Transverse colon (tissue), 4 donors: Measurements from ENCODE around the gene MSRB2. TPM values are rescaled to one million over a fixed set of nuclear protein-coding genes. Genes with fewer than 3 reads are reported as not detected.

Experiments used
- DNase-seq: peaks from one replicate; pipeline ENCODE4 v3.0.0-alpha.2; 2019
- H3K27ac ChIP-seq, 4 donors: fragments of 200-600 bp; sonication (generic); 2 replicates each; pipeline ENCODE4 v1.5.1; 2016 to 2018; ENCODE audit warnings: inconsistent platforms in 4 of 4
- H3K27me3 ChIP-seq: fragments of 200-600 bp; sonication (generic); 2 replicates; pipeline ENCODE4 v1.5.1; 2017; ENCODE audit warnings: inconsistent platforms
- H3K36me3 ChIP-seq, 4 donors: fragments of 200-600 bp; sonication (generic); 2 replicates each; pipeline ENCODE4 v1.5.1; 2017 to 2019; ENCODE audit warnings: inconsistent platforms in 4 of 4
- H3K4me1 ChIP-seq, 4 donors: fragments of 200-600 bp; sonication (generic); 2 replicates each; pipeline ENCODE4 v1.5.1; 2017 to 2020; ENCODE audit warnings: inconsistent platforms in 4 of 4
- H3K4me3 ChIP-seq, 4 donors: fragments of 200-600 bp; sonication (generic); 1 replicate in 1 of 4; 2 replicates in 3 of 4; pipeline versions ENCODE4 v1.5.1 to v1.6.1; 2017 to 2019; ENCODE audit warnings: inconsistent platforms in 4 of 4
- H3K9me3 ChIP-seq, 2 donors: fragments of 200-600 bp; sonication (generic); 2 replicates each; pipeline ENCODE4 v1.5.1; 2017 to 2019; ENCODE audit warnings: inconsistent platforms in 2 of 2
- EP300 ChIP-seq: sonication (generic); formaldehyde crosslinking; IDR thresholded peaks from one replicate; pipeline ENCODE4 v1.6.1; 2017; ENCODE audit warnings: antibody characterized with exemption, low read depth
- POLR2A ChIP-seq: fragments of 450-650 bp; IDR thresholded peaks from one replicate; pipeline ENCODE4 v1.6.1; 2016; ENCODE audit warnings: antibody characterized with exemption, mild to moderate bottlenecking, moderate library complexity
- POLR2AphosphoS5 ChIP-seq, 3 donors: sonication (generic); formaldehyde crosslinking; IDR thresholded peaks; one replicate each; pipeline ENCODE4 v1.6.1; 2016; ENCODE audit warnings: antibody characterized with exemption in 3 of 3
- WGBS, 2 donors: methylation state at CpG; one replicate each; pipeline ENCODE4 v1.1.5; 2018; ENCODE audit warnings: low coverage in 1 of 2; 5-methylcytosine and 5-hydroxymethylcytosine counted together
- in situ Hi-C, 4 donors: fragments of 200-750 bp; cut with MboI; loops; one replicate each; pipeline versions ENCODE4 v1.15.0 to v1.15.1; 2017; ENCODE audit warnings: low sequenced_read_pairs in 3 of 4, low pct_ligation_motif_present in 1 of 4, low pct_unique_long_range_greater_than_20kb in 1 of 4
- intact Hi-C: fragments of 100-400 bp; cut with DNase I; formaldehyde crosslinking; loops from one replicate; pipeline ENCODE4 v1.15.1; 2023; ENCODE audit warnings: low total_unique reads
- total RNA-seq, 4 donors: library from RNA; depleted of rRNA; stranded (reverse); fragments of >200 nt; gene quantifications; one replicate each; pipeline ENCODE4 v1.1.0, GENCODE V29; 2016
- TF ChIP-seq, protein P1 (sequence below), 5 experiments: fragments of 200-600 bp in 3 of 5; fragments of 450-650 bp in 2 of 5; sonication (generic) in 3 of 5; IDR thresholded peaks; 1 replicate in 2 of 5; 2 replicates in 3 of 5; pipeline ENCODE4 v1.5.1; 2016 to 2017; ENCODE audit warnings: antibody characterized with exemption in 5 of 5, inconsistent platforms in 3 of 5, mild to moderate bottlenecking in 2 of 5, moderate library complexity in 1 of 5

Gene MSRB2
- total RNA-seq, 4 donors from 2014 or later: 7.5 to 29.1 (median 19.2) TPM

DNA sequence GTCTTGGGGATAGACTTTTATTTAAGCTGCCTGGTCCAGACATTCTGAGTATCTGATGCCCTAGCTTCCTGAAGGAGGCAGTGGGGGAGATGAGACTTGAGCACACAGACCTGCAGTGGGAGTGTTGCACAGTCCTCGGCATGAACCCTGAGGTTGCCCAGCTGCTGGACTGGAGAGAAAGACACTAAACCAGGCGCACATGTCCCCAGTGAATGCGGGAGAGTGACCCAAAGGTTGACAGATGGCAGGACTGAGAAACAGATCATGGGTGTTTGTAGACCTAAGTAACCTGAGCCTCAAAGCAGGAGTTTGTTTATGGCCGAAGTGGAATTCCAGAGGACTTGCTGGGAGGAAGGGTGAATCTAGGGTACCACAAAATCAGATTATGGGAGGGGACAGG, 15.7 kb upstream of the MSRB2 start:
- H3K4me3 ChIP-seq: no peak overlapping the region
- DNase-seq: no peak
- no peak overlapping the region for H3K27ac ChIP-seq
- peaks cover 10% of the 10 kb centered on the region for H3K27me3 ChIP-seq
- 88% methylated on average over 4 of the region's 4 CpGs; no CpG with 5 or more reads in 1 of the 2 donors for WGBS, 2 donors
- in situ Hi-C loops: no loop called here
- no peaks in the 10 kb centered on the region for H3K4me1 ChIP-seq
- intact Hi-C loops: no loop called here
- no peaks in the 10 kb centered on the region for H3K36me3 ChIP-seq
- TF ChIP-seq POLR2AphosphoS5 (IDR thresholded peaks at IDR 0.05): no peak
- TF ChIP-seq EP300: no peak
- no peak for TF ChIP-seq POLR2A
- TF ChIP-seq, protein P1, sequence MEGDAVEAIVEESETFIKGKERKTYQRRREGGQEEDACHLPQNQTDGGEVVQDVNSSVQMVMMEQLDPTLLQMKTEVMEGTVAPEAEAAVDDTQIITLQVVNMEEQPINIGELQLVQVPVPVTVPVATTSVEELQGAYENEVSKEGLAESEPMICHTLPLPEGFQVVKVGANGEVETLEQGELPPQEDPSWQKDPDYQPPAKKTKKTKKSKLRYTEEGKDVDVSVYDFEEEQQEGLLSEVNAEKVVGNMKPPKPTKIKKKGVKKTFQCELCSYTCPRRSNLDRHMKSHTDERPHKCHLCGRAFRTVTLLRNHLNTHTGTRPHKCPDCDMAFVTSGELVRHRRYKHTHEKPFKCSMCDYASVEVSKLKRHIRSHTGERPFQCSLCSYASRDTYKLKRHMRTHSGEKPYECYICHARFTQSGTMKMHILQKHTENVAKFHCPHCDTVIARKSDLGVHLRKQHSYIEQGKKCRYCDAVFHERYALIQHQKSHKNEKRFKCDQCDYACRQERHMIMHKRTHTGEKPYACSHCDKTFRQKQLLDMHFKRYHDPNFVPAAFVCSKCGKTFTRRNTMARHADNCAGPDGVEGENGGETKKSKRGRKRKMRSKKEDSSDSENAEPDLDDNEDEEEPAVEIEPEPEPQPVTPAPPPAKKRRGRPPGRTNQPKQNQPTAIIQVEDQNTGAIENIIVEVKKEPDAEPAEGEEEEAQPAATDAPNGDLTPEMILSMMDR (IDR thresholded peaks at IDR 0.05): no peak
- H3K9me3 ChIP-seq: no peaks in the 10 kb centered on the region

DNA sequence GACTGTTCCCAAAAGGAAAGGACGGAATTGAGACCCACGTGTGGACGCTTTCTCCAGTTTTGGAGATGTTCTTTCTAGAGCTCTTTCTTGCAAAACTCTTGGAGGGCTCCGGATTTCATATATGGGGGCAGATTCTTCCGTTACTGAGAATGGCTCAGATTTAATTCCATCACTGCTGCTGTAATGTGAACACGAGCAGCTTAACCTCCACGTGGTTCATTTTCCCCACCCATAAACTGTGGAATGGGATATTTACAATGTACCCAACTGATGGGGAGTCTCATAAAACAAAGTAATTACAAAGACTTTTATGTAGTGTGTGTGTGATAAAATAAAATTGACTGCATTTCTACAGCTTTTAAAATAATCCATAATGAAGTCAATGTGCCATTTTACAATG, 15.1 kb upstream of the MSRB2 start:
- Histone ChIP-seq H3K4me1 (no peaks in the 10 kb centered on the region), H3K27me3 (peaks cover 10% of the 10 kb centered on the region), H3K4me3 (no peak overlapping the region), H3K36me3 (no peaks in the 10 kb centered on the region), H3K27ac (no peak overlapping the region), H3K9me3 (no peaks in the 10 kb centered on the region)
- in situ Hi-C loops (no loop called here), intact Hi-C loops (no loop called here)
- 57 to 60% methylated on average over 7 of the region's 7 CpGs for WGBS, 2 donors
- TF ChIP-seq, protein P1 (IDR thresholded peaks at IDR 0.05): no peak
- TF ChIP-seq POLR2AphosphoS5 (IDR thresholded peaks at IDR 0.05) (no peak), POLR2A (no peak)
- DNase-seq: no peak

DNA sequence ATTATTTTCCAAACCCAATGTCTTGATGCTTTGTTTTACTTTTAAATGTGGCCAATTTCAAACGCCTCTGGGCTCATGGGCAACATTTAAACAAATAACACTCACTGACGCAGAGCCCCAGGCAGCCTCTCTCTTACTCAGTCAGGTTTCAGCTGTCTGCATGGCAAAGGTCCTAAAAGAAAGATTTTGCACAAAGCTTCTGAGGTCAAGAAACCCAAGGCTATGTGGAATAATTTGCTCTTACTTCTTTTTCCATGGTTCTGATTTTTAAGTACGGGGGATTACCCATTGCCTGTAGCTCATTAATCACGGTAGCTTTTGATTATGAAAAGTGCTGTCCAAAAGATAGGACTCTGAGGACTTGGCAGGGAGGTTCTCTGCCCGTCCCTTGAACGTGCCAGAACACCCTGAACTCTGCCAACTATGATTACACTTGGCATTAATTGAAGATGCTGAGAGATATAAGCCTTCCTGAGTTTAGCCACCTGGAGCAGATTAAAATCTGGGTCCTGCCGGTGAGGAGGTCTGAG, 14.1 kb upstream of the MSRB2 start:
- Histone ChIP-seq H3K27me3 (peaks cover 10% of the 10 kb centered on the region), H3K9me3 (no peaks in the 10 kb centered on the region), H3K4me1 (no peaks in the 10 kb centered on the region), H3K4me3 (no peak overlapping the region), H3K27ac (peak overlapping the region in 3 of 4 donors; percentile 24 to 49 (median 33)), H3K36me3 (no peaks in the 10 kb centered on the region)
- 46 to 47% methylated on average over 3 to 7 of the region's 7 CpGs for WGBS, 2 donors
- no peak for DNase-seq
- no peak for TF ChIP-seq POLR2AphosphoS5 (IDR thresholded peaks at IDR 0.05)
- TF ChIP-seq, protein P1 (IDR thresholded peaks at IDR 0.05): no peak
- TF ChIP-seq POLR2A: no peak
- TF ChIP-seq EP300: no peak
- intact Hi-C loops (no loop called here), in situ Hi-C loops (no loop called here)

DNA sequence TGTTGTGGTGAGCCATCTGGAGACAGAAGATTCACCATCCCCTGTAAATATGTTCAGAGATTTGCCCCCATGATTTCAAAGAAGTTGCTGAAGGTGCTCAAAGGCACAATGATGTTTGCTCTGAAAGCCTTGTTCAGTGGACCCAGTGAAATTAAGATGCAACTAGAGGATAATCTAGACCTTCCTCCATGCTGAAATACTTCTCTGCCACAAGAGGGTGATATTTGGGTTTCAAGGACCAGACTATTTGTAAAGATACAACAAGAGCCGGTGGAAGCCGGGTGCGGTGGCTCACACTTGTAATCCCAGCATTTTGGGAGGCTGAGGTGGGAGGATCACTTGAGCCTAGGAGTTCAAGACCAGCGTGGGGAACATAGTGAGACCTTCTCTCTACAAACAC, 13.5 kb upstream of the MSRB2 start:
- H3K27ac ChIP-seq: peak overlapping the region in 2 of 4 donors; percentile 24 to 49
- 64% methylated on average over 4 of the region's 4 CpGs; no CpG with 5 or more reads in 1 of the 2 donors for WGBS, 2 donors
- intact Hi-C loops: no loop called here
- no peak overlapping the region for H3K4me3 ChIP-seq
- H3K27me3 ChIP-seq: peaks cover 10% of the 10 kb centered on the region
- in situ Hi-C loops: no loop called here
- H3K36me3 ChIP-seq: no peaks in the 10 kb centered on the region
- no peaks in the 10 kb centered on the region for H3K9me3 ChIP-seq
- no peak for TF ChIP-seq POLR2AphosphoS5 (IDR thresholded peaks at IDR 0.05)
- TF ChIP-seq POLR2A: no peak
- TF ChIP-seq, protein P1 (IDR thresholded peaks at IDR 0.05): peak in 1 of 5 experiments; percentile 27
- DNase-seq: no peak
- no peaks in the 10 kb centered on the region for H3K4me1 ChIP-seq
